K562 (cell line): ENCODE results near the gene DMD. TPM values are rescaled to one million over a fixed set of nuclear protein-coding genes. Genes with fewer than 3 reads are reported as not detected.

Source experiments
- ATAC-seq: fragments of 200-7000 bp; cut with Tn5 transposase; 3 replicates; pipeline ENCODE4 v1.9.1; 2020; ENCODE audit warnings: moderate library complexity
- BruUV-seq: library from RNA; stranded (reverse); fragments of 400-500 nt; replicated peaks from 2 replicates; lab custom pipeline; 2021; lab: Mats Ljungman, UMichigan
- CTCF ChIA-PET: fragments of 300-600 bp; formaldehyde crosslinking; extraction: SDS; loops from one replicate; lab custom pipeline; 2021; ENCODE audit warnings: low intra/inter-chr PET ratio; lab: Yijun Ruan, JAX
- POLR2A ChIA-PET: fragments of 300-600, 350-650 bp; sonication (Branson Sonifier 250); formaldehyde crosslinking; extraction: SDS; loops from one replicate; lab custom pipeline; 2021; ENCODE audit warnings: antibody characterized with exemption, inconsistent platforms; lab: Yijun Ruan, JAX
- DNase-seq, 4 experiments: peaks; one replicate each; pipeline versions ENCODE4 v3.0.0 to v3.0.0-alpha.2; 2011 to 2018; ENCODE audit warnings: low spot score in 3 of 4, mixed read lengths in 3 of 4; ENCODE audit errors: extremely low read depth in 1 of 4
- FAIRE-seq: peaks from 2 replicates; lab custom pipeline; 2011; peaks lifted over from hg19 to GRCh38; lab: Jason Lieb, UNC
- H2AFZ ChIP-seq: 2 replicates; pipeline ENCODE4 v1.6.0; 2011; ENCODE audit warnings: low read depth, low read length, control low read depth, inconsistent platforms
- H3K27ac ChIP-seq: fragments of 200-600 bp; 3 replicates; pipeline ENCODE4 v1.8.0; 2011; ENCODE audit warnings: low read depth, mild to moderate bottlenecking, control low read depth, inconsistent platforms, low read length, moderate library complexity, mixed read lengths; ENCODE audit errors: extremely low read depth
- H3K27me3 ChIP-seq, 2 experiments: fragments of 300-600 bp in 1 of 2; 2 replicates in 1 of 2; 3 replicates in 1 of 2; pipeline versions ENCODE4 v1.6.0 to v1.8.0; 2011; ENCODE audit warnings: inconsistent platforms in 2 of 2, low read length in 2 of 2, mild to moderate bottlenecking in 1 of 2, mixed read lengths in 1 of 2, moderate library complexity in 1 of 2; ENCODE audit not compliant: control insufficient read depth in 2 of 2, insufficient read depth in 2 of 2
- H3K36me3 ChIP-seq: fragments of 300-600 bp; 3 replicates; pipeline ENCODE4 v1.8.0; 2011; ENCODE audit warnings: mild to moderate bottlenecking, low read length, inconsistent platforms; ENCODE audit not compliant: control insufficient read depth, insufficient read depth
- H3K4me1 ChIP-seq, 2 experiments: fragments of 200-600 bp in 1 of 2; replicated peaks in 1 of 2; 2 replicates in 1 of 2; 3 replicates in 1 of 2; pipeline versions ENCODE4 v1.5.1 to v1.8.0; 2011; ENCODE audit warnings: inconsistent platforms in 2 of 2, low read length in 2 of 2, mild to moderate bottlenecking in 1 of 2, mixed read lengths in 1 of 2, moderate library complexity in 1 of 2; ENCODE audit not compliant: control insufficient read depth in 2 of 2, insufficient read depth in 2 of 2
- H3K4me2 ChIP-seq: 2 replicates; pipeline ENCODE4 v1.6.1; 2011; ENCODE audit warnings: low read length, control low read depth, inconsistent platforms, mixed read lengths; ENCODE audit not compliant: insufficient read depth
- H3K4me3 ChIP-seq: fragments of 200-600 bp; sonication (generic), shearing (Covaris generic); 2 replicates; pipeline ENCODE4 v1.5.1; 2016; ENCODE audit warnings: control low read depth, inconsistent platforms
- H3K79me2 ChIP-seq: fragments of 200-600 bp; 3 replicates; pipeline ENCODE4 v1.8.0; 2011; ENCODE audit warnings: low read length, inconsistent platforms; ENCODE audit not compliant: control insufficient read depth, insufficient read depth
- H3K9ac ChIP-seq, 2 experiments: 2 replicates each; pipeline versions ENCODE4 v1.6.0 to v1.6.1; 2011; ENCODE audit warnings: low read depth in 2 of 2, low read length in 2 of 2, control low read depth in 1 of 2, inconsistent platforms in 1 of 2, mild to moderate bottlenecking in 1 of 2, mixed read lengths in 1 of 2; ENCODE audit not compliant: insufficient read depth in 1 of 2
- H3K9me1 ChIP-seq: one replicate; pipeline ENCODE4 v1.6.0; 2011; ENCODE audit warnings: inconsistent platforms, mild to moderate bottlenecking, low read length, moderate library complexity; ENCODE audit not compliant: control insufficient read depth, insufficient read depth
- H3K9me3 ChIP-seq: replicated peaks from 2 replicates; pipeline ENCODE4 v1.5.1; 2011; ENCODE audit warnings: low read depth, low read length, inconsistent platforms; ENCODE audit not compliant: control insufficient read depth, insufficient read depth
- H4K20me1 ChIP-seq: replicated peaks from 2 replicates; pipeline ENCODE4 v1.6.1; 2011; ENCODE audit warnings: low read length, inconsistent platforms, mixed read lengths; ENCODE audit not compliant: control insufficient read depth, insufficient read depth
- IRF1 ChIP-seq: sonication (generic); formaldehyde crosslinking; IDR thresholded peaks from 2 replicates; pipeline ENCODE4 v1.8.0; 2022; ENCODE audit warnings: missing genetic modification reagents, mild to moderate bottlenecking, borderline replicate concordance
- MAFK ChIP-seq: IDR thresholded peaks from 2 replicates; pipeline ENCODE4 v1.6.1; 2011; ENCODE audit warnings: low read length, improper control_type of control experiment
- NFE2 ChIP-seq: IDR thresholded peaks from 2 replicates; pipeline ENCODE4 v1.6.1; 2014; ENCODE audit warnings: antibody characterized with exemption, low read depth
- POLR2A ChIP-seq: fragments of 450-650 bp; conservative IDR thresholded peaks from 2 replicates; pipeline ENCODE4 v1.6.1; 2016
- RBM17 ChIP-seq: fragments of 200-400 bp; formaldehyde crosslinking; IDR thresholded peaks from 2 replicates; pipeline ENCODE4 v1.6.1; 2017; ENCODE audit warnings: low read depth, mild to moderate bottlenecking, low read length, borderline replicate concordance
- SMAD2 ChIP-seq: fragments of 150-350 bp; IDR thresholded peaks from 2 replicates; pipeline ENCODE4 v1.6.1; 2014; ENCODE audit warnings: low read depth, mild to moderate bottlenecking, low read length
- SREBF2 ChIP-seq: sonication (generic); formaldehyde crosslinking; IDR thresholded peaks from 2 replicates; pipeline ENCODE4 v1.4.0; 2020; ENCODE audit warnings: mild to moderate bottlenecking, missing genetic modification reagents
- ZEB2 ChIP-seq: fragments of 450-650 bp; IDR thresholded peaks from 2 replicates; pipeline ENCODE4 v1.6.1; 2016
- ZNF561 ChIP-seq: fragments of 450-650 bp; formaldehyde crosslinking; conservative IDR thresholded peaks from 2 replicates; pipeline ENCODE4 v1.4.0; 2020; ENCODE audit warnings: mild to moderate bottlenecking, moderate library complexity
- ZNF584 ChIP-seq: fragments of 200-800 bp; sonication (Bioruptor generic); IDR thresholded peaks from 2 replicates; pipeline ENCODE4 v1.6.1; 2016; ENCODE audit warnings: low read depth, mild to moderate bottlenecking, missing genetic modification characterization, missing compliant biosample characterization
- ZNF589 ChIP-seq: fragments of 200-800 bp; sonication (Bioruptor generic); IDR thresholded peaks from 2 replicates; pipeline ENCODE4 v1.6.1; 2016; ENCODE audit warnings: low read depth, missing genetic modification characterization, missing compliant biosample characterization
- WGBS: fragments of 100-300 bp; shearing (Covaris generic); methylation state at CpG from one replicate; pipeline ENCODE4 v1.1.6; 2016; ENCODE audit warnings: low coverage, mixed read lengths; ENCODE audit not compliant: insufficient coverage; ENCODE audit errors: missing lambda C conversion rate; 5-methylcytosine and 5-hydroxymethylcytosine counted together
- in situ Hi-C: fragments of 300-500 bp; cut with MboI; formaldehyde crosslinking; loops from 4 replicates; pipeline ENCODE4 v1.15.0; 2018; ENCODE audit warnings: inconsistent platforms, mixed read lengths
- intact Hi-C: fragments of 100-400 bp; cut with micrococcal nuclease; formaldehyde crosslinking; loops from 2 replicates; pipeline ENCODE4 v1.14.2; 2022
- polyA plus RNA-seq, 8 experiments: library from polyadenylated mRNA; depleted of rRNA in 4 of 8; stranded (reverse) in 5 of 8; unstranded in 3 of 8; fragments of >200 nt; fragmentation: Nextera tagmentation in 2 of 8; fragmentation: Illumina TruSeq in 1 of 8; extraction: Ambion mirVana in 2 of 8; extraction: Trizol in 1 of 8; gene quantifications; 2 replicates each; pipeline versions ENCODE4 v1.2.1 to v1.2.3, GENCODE V29; 2011 to 2014; ENCODE audit warnings: inconsistent platforms in 1 of 8, missing spikeins in 1 of 8
- total RNA-seq, 7 experiments: library from RNA; depleted of rRNA in 6 of 7; stranded (reverse); fragments of >200 nt in 6 of 7; fragmentation: Illumina TruSeq in 2 of 7; extraction: Trizol in 2 of 7; gene quantifications; 2 replicates each; pipeline versions ENCODE4 v1.2.1 to v1.2.3, GENCODE V29; 2011 to 2021; ENCODE audit warnings: low replicate concordance in 1 of 7
- TF ChIP-seq, protein P1 (sequence below): fragments of 450-650 bp; IDR thresholded peaks from 2 replicates; pipeline ENCODE4 v1.6.1; 2016; ENCODE audit warnings: low read depth, mild to moderate bottlenecking, moderate library complexity

The DMD gene
- total and polyA plus RNA-seq, 9 of the 15 experiments (the other 6 are each of a cell fraction or from before 2014, with no cell fraction given) = 3.8 to 20.4 (median 11.4) TPM

GRCh38 chrX:31555506-31555905 lies 1655.8 kb downstream of the DMD start (continued):
- TF ChIP-seq ZNF584 (CRISPR knock-in tag) (0 out of 2 replicates have a peak, but pooled peaks have one; percentile 63), ZNF589 (CRISPR knock-in tag) (peak; percentile 56; the same call in 1 of the 2 replicates), SREBF2 (CRISPR knock-in tag) (no peak)

GRCh38 chrX:31551913-31552312 lies 1659.4 kb downstream of the DMD start:
- Histone ChIP-seq H3K27me3 (no peaks in the 10 kb centered on the region), H3K9me3 (no peaks in the 10 kb centered on the region), H3K4me1 (peaks cover 0 to 3% of the 10 kb centered on the region in 2 experiments; a peak in 1 of 5 replicates), H3K79me2 (no peaks in the 10 kb centered on the region), H3K9ac (no peak overlapping the region), H3K4me3 (no peak overlapping the region), H2AFZ (no peak overlapping the region), H3K36me3 (no peaks in the 10 kb centered on the region), H3K4me2 (no peak overlapping the region), H3K27ac (no peak overlapping the region), H3K9me1 (no peaks in the 10 kb centered on the region), H4K20me1 (no peaks in the 10 kb centered on the region)
- no peak for ATAC-seq
- ChIA-PET POLR2A (no interaction called here), CTCF (no interaction called here)
- no TSS peak for BruUV-seq
- no peak for DNase-seq
- in situ Hi-C loops (no loop called here), intact Hi-C loops (no loop called here)
- WGBS = 55% methylated on average over 2 of the region's 4 CpGs
- no peak for FAIRE-seq
- TF ChIP-seq POLR2A (no peak), MAFK (no peak), NFE2 (no peak), SMAD2 (no peak), ZEB2 (no peak), ZNF561 (CRISPR knock-in tag) (no peak), RBM17 (no peak), IRF1 (CRISPR knock-in tag) (no peak)
- TF ChIP-seq, protein P1, sequence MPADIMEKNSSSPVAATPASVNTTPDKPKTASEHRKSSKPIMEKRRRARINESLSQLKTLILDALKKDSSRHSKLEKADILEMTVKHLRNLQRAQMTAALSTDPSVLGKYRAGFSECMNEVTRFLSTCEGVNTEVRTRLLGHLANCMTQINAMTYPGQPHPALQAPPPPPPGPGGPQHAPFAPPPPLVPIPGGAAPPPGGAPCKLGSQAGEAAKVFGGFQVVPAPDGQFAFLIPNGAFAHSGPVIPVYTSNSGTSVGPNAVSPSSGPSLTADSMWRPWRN = no peak
